SIG-M5 treated with dmso at 0.1 percent for 504 hours (cell line): ENCODE measurements around the gene ZFYVE28.
A peak's percentile ranks its signal among the peaks of the same experiment; 100 is the strongest.

Experiments used
- DNase-seq: peaks from one replicate; lab custom pipeline; 2025; ENCODE audit not compliant: unreplicated experiment; lab: John Stamatoyannopoulos, UW

Gene ZFYVE28

DNA sequence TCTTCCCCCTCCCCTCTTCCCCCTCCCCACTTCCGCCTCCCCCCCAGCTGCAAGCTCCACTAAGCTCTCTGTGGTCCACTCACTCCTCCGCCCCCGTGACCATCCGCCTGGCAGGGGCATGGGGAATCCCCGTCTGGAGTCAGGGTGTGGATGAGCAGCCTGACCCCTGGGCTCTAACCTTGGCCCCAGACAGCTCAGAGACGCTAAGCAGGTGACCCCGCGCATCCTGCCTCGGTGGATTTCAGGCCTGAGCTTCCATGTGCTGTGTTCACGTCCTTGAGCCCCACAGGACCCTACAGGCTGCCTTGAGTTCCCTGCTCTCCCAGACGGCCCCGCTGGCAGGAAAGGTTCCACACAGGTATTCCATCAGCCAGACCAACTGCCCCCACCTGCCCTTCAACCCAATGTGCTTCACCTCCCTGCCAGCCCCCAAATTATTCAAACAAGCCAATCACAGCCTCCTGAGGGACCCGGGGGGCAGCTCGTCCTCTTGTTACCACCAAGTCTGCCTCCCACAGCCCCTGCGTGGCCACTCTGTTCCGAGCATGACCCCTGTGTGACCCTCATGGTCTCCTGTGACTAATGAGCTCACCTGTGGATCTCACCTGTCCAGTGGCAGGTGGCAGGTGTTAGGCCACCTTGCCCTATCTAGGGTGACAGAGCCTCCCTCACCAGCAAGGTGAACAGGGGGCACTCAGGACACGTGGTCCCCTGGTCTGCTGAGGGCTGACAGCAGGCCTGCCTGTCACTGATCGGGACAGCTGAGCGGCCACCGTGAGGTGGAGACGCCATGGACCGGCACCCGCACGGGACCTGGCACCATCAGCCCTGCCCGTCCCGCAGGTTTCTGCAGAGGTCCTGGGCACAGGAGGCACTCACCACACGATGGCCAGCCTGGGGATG, 83.4 kb downstream of the ZFYVE28 start:
- no peak for DNase-seq

DNA sequence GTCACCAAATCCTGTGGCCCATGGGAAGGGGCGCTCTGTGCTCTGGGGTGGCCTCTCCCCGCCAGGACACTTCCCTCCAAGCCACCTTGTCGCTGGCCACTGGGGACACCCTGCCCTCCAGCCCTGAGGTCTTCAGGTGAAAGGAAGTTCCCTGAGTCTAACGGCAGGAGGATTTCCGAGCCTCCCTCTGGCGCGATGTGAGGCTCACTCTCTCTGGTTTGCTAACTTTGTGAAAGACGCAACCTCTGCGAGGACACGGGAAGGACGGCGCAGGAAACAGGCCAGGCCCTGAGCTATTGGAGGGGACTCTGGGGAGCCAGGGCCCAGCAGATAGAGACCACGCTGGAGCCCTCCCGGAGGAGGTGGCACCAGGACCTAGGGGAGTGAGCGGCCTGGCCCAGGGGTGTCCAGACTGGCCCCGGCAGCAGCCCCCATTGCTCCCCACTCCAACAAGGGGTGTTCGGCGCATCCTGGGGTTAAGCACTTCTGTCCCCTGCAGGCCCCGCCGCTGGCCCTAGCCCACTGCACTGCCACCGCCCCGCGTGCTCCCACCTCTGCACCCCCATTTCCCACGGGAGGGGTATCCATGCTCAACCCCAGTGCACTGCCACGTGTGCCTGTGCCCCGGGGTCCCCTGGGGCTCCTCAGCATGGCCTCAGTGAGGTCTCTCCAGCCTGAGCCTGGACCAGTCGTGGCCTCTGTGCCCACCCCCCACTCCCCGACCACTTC, 84.4 kb downstream of the ZFYVE28 start:
- no peak for DNase-seq

DNA sequence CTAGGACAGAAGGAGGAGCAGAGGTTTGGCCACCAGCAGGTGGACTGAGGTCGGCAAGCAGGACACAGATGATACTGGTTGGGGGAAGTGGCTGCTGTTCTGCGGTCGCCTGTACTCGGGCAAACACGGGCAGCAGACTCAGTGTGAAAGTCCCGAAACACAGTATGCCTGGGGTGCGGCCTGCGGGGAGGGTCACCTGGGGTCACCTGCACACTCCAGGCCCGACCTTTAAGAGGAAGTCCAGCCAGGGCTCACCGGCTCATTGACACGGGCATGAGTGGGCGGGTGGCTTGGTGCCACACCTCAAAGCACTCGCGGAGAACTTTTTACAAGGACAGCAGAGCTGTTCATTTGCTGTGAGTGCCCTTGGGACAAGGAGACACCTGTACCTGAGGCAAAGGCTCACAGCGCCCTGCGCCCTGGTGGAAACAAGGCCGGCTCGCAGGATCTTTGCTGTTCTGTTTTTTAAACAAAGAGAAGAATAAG, 85.0 kb downstream of the ZFYVE28 start:
- DNase-seq = no peak

DNA sequence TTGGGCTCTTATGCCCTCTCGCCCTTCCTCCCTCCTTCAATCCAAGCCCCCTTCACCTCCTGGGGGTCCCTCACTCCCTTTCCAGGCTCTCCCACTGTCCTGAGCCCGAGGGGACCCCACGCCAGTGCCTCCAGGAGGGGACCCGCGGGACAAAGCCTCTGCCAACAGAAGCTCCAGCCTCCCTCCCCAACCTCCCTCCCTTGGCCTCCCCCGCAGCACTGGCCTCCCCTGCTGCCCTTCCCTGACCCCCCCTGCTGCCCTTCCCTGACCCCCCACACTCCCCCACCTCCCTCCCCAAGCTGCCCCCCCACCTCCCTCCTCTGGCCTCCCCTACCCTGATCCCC, 85.5 kb downstream of the ZFYVE28 start:
- no peak for DNase-seq

DNA sequence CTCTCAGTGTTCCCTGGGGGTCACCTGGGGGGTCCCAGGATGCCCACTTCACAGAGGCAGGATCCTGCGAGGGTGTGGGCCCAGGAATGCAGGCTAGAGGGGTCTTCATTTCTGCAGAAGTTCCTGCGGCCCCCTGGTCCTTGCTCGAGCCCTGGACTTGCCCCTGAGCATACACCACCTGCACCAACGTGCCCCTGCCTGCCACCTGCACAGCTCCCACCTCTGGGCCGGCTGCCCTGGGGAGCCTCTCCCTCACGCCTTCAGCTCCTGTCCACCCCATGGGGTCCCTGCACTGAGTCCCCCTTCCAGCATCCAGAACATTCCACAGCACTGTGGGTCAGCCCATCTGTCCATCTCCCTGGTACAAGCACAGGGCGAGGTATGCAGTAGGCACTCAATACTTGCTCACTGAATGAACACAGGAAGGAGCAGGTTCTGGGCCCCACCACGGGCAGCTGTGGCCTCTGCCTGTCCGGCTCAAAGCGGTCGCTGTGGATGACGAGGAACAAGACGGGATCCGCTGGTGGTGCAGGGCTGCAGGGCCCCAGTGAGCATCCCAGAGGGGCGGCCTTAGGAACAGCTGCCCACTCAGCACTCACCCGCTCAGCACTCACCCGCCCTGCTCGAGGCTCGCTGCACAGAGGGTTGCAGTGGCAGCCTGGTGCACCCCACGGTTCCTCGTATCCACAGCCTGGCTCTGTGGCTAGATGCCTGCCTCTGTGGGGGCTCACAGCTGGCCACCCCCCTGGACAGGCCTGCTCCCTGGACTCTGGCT, 86.1 kb downstream of the ZFYVE28 start:
- DNase-seq = no peak

DNA sequence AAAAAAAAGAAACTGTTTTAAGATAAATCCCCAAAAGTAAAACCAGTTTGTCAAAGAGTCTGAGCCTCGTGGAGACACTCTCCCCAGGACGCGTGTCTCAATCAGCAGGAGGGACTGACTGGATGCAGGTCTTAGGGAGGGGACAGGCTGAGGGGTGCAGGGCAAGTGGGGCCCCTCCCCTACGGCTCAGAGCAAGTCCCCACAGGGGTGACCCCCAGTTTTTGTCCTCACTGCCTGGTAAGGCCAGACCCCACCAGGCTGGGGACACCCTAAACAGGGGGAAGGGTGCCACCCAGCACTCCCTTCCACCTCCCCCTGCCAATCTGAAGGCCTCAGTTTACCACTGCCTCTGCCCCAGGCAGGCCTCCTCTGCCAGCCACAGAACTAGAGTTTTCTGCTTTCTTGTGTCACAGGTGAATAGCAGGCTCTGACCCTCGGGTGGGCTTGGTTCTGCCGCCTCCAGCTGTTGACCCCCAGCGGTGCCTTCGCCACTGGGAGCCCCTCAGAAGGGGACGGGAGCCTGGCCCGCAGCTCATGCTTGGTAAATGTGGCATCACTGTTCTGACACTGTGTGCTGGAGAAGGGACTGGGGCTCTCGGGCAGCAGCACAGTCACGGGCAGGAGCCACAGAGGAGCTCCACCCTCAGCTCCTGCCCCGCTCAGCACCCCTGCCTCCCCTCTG, 86.8 kb downstream of the ZFYVE28 start:
- no peak for DNase-seq

DNA sequence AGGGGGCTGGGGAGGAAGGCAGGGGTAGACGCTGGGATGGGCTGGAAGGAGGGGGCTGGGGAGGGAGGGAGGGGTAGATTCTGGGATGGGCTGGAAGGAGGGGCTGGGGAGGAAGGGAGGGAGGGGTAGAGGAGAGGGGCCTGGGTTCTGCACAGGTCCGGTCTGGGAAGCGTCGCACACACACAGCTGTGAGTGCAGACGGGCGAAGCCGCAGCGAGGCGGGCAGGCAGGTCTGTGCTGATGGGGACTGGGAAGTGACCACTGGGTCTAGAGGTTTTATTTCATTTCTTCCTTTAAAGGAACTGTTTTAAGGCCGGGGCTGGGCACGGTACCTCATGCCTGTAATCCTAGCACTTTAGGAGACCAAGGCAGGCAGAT, 87.4 kb downstream of the ZFYVE28 start:
- no peak for DNase-seq

DNA sequence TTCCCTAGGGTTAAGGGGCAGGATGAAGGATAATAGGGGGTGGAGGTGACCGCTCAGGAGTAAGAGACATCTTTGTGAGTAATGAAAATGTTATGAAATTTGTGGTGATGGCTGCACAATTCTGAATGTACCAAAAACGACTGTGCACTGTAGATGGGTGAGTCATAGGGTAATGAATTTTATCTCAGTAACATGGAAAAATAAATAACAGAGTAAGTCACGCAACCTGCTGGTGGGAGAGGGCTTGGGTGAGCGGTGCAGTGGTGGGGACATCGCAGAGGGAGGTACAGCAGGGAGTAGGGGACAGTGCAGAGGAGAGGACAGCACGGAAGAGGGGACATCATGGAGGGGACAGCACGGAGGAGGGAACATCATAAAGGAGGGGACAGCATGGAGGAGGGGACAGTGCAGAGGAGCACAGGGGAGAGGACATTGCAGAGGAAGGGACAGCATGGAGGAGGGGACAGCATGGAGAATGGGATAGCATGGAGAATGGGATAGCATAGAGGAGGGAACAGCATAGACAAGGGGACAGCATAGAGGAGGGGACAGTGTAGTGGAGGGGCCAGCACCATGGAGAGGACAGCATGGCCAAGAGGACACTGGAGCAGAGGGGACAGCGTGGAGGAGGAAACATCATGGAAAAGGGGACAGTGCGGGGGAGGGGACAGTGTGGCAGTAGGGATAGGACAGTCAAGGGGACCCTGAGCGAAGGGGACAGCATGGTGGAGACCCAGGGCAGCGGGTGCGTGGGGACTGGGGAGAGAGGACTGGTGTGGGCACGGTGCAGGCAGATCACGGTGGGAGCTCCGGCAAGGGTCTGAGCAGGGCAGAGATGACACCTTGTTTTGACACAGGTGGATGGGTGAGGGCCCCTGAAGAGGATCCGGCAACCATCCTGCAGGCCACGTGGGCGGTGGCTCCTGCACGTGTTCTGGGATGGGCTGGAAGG, 88.1 kb downstream of the ZFYVE28 start:
- DNase-seq = peak; percentile 95

DNA sequence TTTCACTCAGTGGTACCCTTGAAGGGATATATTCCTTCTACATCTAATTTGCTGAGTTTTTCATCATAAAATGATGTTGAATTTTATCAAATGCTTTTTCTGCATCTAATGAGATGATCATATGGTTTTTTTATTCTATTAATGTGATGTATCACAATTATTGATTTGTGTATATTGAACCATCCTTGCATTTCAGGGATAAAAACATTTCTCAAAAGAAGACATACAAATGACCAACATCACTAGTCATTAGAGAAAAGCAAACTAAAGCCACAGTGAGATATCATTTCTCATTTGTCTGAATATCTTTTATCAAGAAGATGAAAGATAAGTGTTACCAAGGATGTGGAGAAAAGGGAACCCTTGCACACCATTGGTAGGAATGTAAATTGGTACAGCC, 90.9 kb downstream of the ZFYVE28 start:
- no peak for DNase-seq

DNA sequence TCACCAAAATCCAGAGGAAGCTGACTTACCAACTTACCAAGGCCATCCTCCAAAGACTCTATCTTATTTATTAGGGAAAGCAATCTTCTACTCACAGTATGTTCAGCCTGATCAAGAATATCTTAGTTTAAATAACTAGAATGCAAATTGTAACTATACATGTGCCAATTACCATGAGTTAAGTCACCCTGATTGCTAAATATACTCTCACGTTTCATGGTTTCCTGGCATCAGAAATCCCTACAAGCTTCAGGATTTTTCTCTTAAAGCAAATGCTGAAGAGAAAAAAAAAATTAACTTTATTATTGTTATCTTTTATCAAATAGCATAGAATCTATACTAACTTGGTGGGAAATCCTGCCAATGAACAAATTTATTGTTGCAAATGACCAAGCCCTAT, 93.6 kb downstream of the ZFYVE28 start:
- no peak for DNase-seq

DNA sequence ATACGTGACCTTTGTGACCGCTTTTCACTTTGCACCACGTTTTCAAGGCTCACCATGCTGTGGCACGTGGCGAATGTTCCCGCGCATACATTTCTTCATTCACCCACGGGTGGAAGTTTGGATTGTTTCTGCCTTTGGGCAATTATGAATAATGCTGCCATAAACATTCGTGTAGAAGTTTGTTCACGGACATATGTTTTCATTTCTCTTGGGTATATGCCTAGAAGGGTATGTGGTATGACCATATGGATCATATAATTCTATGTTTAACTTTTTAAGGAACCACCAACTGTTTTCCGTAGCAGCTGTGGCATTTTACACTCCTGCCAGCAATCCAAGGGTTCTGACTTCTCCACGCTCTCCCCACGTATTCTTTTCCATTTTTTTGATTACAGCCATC, 95.6 kb downstream of the ZFYVE28 start:
- no peak for DNase-seq

DNA sequence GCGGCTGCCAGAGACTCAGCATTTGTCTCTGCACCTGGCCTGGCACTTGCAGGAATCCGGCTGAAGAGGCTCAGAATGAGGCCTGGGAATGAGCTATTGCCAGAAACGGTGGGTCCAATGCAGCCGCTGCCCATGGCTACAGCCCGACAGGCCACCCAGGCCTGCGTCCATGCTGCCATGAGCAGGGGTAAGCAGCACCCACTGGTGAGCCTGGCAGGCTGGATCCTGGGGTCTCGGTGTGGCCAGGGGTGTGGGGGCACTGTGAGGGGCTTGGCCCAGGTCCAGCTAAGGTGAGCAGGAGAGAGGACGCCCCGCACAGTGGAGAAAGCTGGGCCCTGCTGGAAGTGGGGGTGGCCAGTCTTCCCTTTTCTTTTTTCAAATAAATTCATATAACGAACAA, 96.2 kb downstream of the ZFYVE28 start:
- DNase-seq = no peak

DNA sequence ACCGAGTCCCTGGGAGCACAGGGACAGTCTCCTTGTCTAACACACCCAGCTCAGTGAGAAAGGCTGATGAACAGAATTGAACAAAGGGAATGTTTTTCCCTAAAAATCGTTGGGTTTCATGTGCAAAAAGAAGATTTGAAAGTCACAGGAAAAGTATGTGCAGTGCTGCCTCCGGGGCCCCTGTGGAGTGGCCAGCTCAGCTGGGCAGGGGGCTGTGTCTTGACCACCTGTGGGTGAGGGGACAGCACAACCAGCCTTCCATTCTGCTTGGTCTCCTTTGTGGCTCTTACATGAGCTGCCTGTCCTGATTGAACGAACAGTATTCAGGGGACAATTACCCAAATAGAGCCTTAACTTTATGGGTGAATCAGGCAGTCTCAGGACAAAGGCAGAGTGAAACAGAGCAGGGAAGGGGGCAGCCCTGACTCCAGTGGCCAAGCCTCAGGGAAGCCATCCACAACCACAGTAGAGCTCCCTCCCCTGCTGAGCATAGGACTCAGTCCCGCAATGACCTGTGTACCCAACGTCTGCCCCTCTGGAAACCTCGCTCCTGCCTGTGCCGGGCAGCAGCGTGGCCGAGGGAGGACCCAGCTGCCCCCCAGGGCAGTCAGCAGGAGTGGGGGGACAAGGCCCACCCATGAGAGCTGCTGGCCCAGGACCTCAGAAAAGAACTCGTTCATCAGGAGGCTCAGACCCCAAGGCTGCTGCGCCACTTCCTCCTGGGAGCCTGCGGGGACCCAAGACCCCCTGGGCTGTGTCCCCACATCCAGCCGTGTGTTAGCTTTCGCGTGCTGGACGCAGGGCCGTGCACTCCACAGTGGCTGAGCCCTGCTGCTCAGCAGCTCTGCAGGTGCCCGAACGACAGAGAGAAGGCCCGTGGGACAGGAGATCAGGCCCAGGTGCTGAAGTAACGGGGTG, 96.9 kb downstream of the ZFYVE28 start:
- no peak for DNase-seq

DNA sequence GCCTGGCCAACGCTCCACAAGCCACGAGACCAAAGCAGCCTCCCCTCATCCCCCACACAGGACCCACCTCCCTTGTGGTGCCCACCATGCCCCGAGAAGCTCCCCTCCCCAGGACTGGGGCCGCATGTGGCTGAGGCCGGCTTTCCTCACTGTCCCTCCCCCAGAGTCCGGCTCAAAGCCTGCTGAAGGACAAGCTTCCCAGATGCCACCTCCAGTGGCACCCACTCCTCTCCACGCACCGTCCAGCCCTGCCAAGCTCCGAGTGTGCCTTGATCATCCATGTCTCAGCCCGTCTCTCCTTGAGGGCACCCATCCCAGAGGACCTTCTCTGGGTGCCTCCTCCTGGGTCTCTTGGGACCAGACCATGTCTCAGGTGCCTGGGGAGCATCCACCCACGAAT, 97.7 kb downstream of the ZFYVE28 start:
- DNase-seq = no peak

DNA sequence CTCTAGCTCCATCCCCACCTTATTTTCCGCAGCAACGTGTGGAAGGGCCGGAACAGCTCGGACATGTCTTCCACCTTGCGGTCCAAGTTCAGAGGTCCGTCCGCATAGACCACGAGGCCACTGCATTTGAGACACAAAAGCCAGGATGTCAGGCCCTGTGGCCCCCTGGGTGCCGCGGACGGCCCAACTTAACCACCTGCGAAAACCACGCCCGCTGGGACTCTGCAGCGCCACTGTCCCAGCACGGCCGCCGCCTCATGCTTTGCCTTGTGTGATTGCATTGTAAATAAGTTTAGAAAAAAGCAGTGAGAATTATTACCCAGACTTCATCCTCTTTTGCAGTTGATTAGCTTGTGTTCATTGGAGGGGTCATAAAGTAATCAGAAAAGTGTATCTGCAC, 98.3 kb downstream of the ZFYVE28 start:
- no peak for DNase-seq

DNA sequence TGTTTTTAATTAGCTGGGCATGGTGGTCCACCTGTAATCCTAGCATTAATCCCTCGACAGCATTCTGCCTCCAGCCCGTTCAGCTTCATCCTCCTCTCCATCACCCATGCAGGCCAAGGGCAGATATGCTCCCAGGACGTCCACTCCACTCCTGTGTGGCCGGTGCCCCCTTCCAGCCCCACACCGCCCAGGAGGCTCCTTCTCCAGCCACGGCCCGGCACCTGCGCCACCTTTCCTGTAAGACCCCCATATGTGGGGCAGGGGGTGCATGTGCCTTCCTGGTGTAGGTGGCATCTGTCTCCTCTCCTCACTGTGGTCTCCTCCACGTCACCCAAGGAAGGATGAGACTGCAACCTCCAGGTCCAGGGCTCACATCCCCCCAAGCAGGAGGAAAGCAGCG, 99.6 kb downstream of the ZFYVE28 start:
- no peak for DNase-seq

DNA sequence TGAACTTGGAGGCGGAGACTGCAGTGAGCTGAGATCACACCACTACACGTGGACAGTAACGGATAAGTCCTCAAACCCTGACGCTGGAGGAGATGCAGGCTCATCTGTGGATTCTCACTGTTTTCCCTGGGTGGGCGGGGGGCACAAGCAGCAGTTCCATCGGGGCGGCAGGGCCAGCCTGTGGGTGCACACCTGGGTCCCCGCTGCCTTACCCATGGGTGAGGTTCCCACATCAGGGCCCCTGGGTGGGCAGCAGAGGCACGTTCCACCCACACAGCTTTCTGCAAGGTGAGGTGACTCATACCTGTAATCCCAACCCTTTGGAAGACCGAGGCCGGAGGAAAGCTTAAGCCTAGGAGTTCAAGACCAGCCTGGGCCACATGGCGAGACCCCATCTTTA, 100.0 kb downstream of the ZFYVE28 start:
- DNase-seq = no peak

DNA sequence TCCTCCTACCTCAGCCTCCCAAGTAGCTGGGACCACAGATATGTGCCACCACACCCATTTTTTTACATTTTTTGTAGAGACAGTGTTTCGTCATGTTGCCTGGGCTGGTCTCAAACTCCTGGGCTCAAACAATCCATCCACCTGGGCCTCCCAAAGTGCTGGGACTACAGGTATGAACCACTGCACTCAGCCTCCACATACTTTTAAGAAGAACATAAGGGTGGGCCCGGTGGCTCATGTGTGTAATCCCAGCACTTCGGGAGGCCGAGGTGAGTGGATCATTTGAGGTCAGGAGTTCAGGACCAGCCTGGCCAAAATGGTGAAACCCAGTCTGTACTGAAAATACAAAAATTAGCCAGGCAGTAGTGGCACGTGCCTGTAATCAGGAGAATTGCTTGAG, 105.1 kb downstream of the ZFYVE28 start:
- DNase-seq = no peak
